Mesothelial cell of epicardium (in vitro differentiated cells): ENCODE data around the gene B3GALNT1. TPM values are rescaled to one million over a fixed set of nuclear protein-coding genes. Genes with fewer than 3 reads are reported as not detected.

Experiments used
- DNase-seq, 2 experiments: peaks; one replicate each; pipeline ENCODE4 v3.0.0; 2021; ENCODE audit warnings: low spot score in 2 of 2; ENCODE audit not compliant: unreplicated experiment in 2 of 2
- H3K27ac Mint-ChIP-seq: 2 replicates; pipeline ENCODE4 v1.8.0; 2021; ENCODE audit warnings: mixed read lengths
- H3K27me3 Mint-ChIP-seq: 2 replicates; pipeline ENCODE4 v1.8.0; 2021; ENCODE audit warnings: low read depth, mixed read lengths
- H3K36me3 Mint-ChIP-seq: 2 replicates; pipeline ENCODE4 v1.8.0; 2021; ENCODE audit warnings: mixed read lengths
- H3K4me1 Mint-ChIP-seq: 2 replicates; pipeline ENCODE4 v1.8.0; 2021; ENCODE audit warnings: mixed read lengths
- H3K4me3 Mint-ChIP-seq: 2 replicates; pipeline ENCODE4 v1.8.0; 2021; ENCODE audit warnings: mild to moderate bottlenecking, moderate library complexity, mixed read lengths
- H3K9me3 Mint-ChIP-seq: 2 replicates; pipeline ENCODE4 v1.8.0; 2021; ENCODE audit warnings: mixed read lengths
- total RNA-seq: library from RNA; stranded (reverse); gene quantifications from 3 replicates; pipeline ENCODE4 v1.2.1, GENCODE V29; 2021
- TF ChIP-seq, protein P1 (sequence below): fragments of 200-600 bp; sonication (generic); IDR thresholded peaks from one replicate; pipeline ENCODE4 v1.5.0; 2021; ENCODE audit warnings: antibody characterized with exemption; ENCODE audit not compliant: unreplicated experiment

B3GALNT1 gene
- total RNA-seq, 1 donor from 2014 or later: 31.1 TPM

DNA sequence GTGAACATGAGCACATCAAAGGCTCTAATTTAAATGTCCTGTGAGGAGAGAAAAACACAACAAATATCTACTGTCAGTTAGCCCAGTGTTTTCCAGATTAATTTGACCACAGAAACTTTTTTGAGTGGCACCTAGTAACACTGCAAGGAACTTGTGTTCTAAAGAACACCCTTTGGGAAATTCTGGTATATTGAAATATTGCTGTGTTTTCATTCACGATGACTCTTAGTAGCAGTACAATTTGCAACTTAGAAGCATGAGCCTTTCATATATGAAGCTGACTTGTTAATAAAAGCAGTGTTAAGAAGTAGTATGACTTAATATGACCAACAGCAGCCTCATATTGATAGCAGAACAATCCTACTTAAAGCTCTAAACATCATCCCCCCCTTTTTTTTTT is 32.0 kb downstream of the B3GALNT1 start:
- no peak overlapping the region for H3K4me3 Mint-ChIP-seq

GRCh38 chr3:161072751-161073150 is 32.4 kb downstream of the B3GALNT1 start:
- no peak overlapping the region for H3K27ac Mint-ChIP-seq
- H3K9me3 Mint-ChIP-seq: no peaks in the 10 kb centered on the region
- no peak for DNase-seq
- TF ChIP-seq, protein P1, sequence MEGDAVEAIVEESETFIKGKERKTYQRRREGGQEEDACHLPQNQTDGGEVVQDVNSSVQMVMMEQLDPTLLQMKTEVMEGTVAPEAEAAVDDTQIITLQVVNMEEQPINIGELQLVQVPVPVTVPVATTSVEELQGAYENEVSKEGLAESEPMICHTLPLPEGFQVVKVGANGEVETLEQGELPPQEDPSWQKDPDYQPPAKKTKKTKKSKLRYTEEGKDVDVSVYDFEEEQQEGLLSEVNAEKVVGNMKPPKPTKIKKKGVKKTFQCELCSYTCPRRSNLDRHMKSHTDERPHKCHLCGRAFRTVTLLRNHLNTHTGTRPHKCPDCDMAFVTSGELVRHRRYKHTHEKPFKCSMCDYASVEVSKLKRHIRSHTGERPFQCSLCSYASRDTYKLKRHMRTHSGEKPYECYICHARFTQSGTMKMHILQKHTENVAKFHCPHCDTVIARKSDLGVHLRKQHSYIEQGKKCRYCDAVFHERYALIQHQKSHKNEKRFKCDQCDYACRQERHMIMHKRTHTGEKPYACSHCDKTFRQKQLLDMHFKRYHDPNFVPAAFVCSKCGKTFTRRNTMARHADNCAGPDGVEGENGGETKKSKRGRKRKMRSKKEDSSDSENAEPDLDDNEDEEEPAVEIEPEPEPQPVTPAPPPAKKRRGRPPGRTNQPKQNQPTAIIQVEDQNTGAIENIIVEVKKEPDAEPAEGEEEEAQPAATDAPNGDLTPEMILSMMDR: no peak
- no peak overlapping the region for H3K4me3 Mint-ChIP-seq
- no peaks in the 10 kb centered on the region for H3K4me1 Mint-ChIP-seq
- H3K27me3 Mint-ChIP-seq: no peaks in the 10 kb centered on the region
- no peaks in the 10 kb centered on the region for H3K36me3 Mint-ChIP-seq

More for the DNA sequence above, 32.0 kb downstream of the B3GALNT1 start:
- H3K4me1 Mint-ChIP-seq: no peaks in the 10 kb centered on the region
- TF ChIP-seq, protein P1: no peak
- no peak overlapping the region for H3K27ac Mint-ChIP-seq
- DNase-seq: no peak
- no peaks in the 10 kb centered on the region for H3K36me3 Mint-ChIP-seq
- H3K27me3 Mint-ChIP-seq: no peaks in the 10 kb centered on the region
- H3K9me3 Mint-ChIP-seq: no peaks in the 10 kb centered on the region

- Mint-ChIP-seq H3K36me3 (no peaks in the 10 kb centered on the region), H3K9me3 (no peaks in the 10 kb centered on the region), H3K4me1 (no peaks in the 10 kb centered on the region), H3K27me3 (no peaks in the 10 kb centered on the region), H3K27ac (no peak overlapping the region), H3K4me3 (no peak overlapping the region)
- TF ChIP-seq, protein P1: no peak
- DNase-seq: no peak
Observed at GRCh38 chr3:161072211-161072621, 32.9 kb downstream of the B3GALNT1 start.

GRCh38 chr3:161070980-161071663 is 34.0 kb downstream of the B3GALNT1 start:
- no peak overlapping the region for H3K4me3 Mint-ChIP-seq
- H3K4me1 Mint-ChIP-seq: no peaks in the 10 kb centered on the region
- TF ChIP-seq, protein P1: no peak
- H3K27me3 Mint-ChIP-seq: no peaks in the 10 kb centered on the region
- no peak for DNase-seq
- no peaks in the 10 kb centered on the region for H3K36me3 Mint-ChIP-seq
- no peak overlapping the region for H3K27ac Mint-ChIP-seq
- no peaks in the 10 kb centered on the region for H3K9me3 Mint-ChIP-seq

DNA sequence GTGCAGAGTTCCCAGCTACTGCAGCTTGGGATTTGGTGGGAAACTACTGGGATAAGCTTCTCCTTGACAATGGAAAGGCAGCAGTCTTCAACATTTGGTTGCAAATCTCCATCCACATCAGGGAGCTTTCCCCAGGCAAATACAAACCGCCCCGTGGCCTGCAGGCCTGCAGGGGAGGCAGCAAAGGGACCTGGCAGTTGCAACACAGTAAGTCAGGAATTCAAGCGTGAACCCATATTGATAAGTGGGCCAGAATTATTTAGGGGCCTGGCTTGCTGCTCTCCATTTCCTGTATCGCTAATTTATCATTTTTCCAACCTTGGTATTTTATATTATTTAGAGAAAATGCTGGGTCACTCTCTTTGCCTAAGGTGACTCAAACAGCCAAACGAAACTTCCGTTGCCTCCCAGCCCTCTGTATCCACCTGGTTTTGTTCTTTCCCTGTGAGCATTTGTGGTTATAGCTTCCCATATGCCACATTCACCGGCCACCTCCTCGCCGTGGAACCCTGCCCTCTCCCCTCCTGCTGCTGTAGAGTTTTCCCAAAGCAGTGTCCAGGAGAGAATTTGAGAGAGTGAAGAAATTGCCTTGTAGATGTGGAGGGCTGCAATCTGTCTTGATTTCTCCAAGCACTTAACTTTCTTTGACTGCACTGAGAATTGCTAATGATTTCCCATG is 34.8 kb downstream of the B3GALNT1 start:
- Mint-ChIP-seq H3K4me1 (no peaks in the 10 kb centered on the region), H3K27ac (no peak overlapping the region), H3K4me3 (no peak overlapping the region), H3K36me3 (no peaks in the 10 kb centered on the region), H3K9me3 (no peaks in the 10 kb centered on the region), H3K27me3 (no peaks in the 10 kb centered on the region)
- no peak for DNase-seq
- TF ChIP-seq, protein P1: no peak
